Neural cell (in vitro differentiated cells): ENCODE data around the gene PITPNB. TPM values are rescaled to one million over a fixed set of nuclear protein-coding genes. Genes with fewer than 3 reads are reported as not detected.

ENCODE experiments used
- H2AFZ ChIP-seq: fragments of 200-600, 300-800 bp; sonication (generic), shearing (Covaris generic); 2 replicates; pipeline ENCODE4 v1.6.0; 2014; ENCODE audit warnings: low read depth, mild to moderate bottlenecking, antibody characterized with exemption, low read length, moderate library complexity
- H3F3A ChIP-seq: fragments of 200-600 bp; shearing (Covaris generic); 2 replicates; pipeline ENCODE4 v1.6.1; 2016; ENCODE audit warnings: mild to moderate bottlenecking, moderate library complexity, mixed read lengths, antibody characterized with exemption, low read length; ENCODE audit not compliant: insufficient read depth, poor library complexity, severe bottlenecking
- H3K27ac ChIP-seq: fragments of 200-600, 300-800 bp; sonication (generic), shearing (Covaris generic); 2 replicates; pipeline ENCODE4 v1.5.1; 2014; ENCODE audit warnings: mild to moderate bottlenecking, low read length, moderate library complexity
- H3K27me3 ChIP-seq: fragments of 300-800, 200-600 bp; sonication (generic), shearing (Covaris generic); 2 replicates; pipeline ENCODE4 v1.6.0; 2014; ENCODE audit warnings: mild to moderate bottlenecking, low read depth, low read length, moderate library complexity; ENCODE audit not compliant: insufficient read depth
- H3K36me3 ChIP-seq: fragments of 300-800, 200-600 bp; sonication (generic), shearing (Covaris generic); 2 replicates; pipeline ENCODE4 v1.5.1; 2014; ENCODE audit warnings: mild to moderate bottlenecking, antibody characterized with exemption, low read length, moderate library complexity; ENCODE audit not compliant: insufficient read depth
- H3K4me2 ChIP-seq: fragments of 300-800, 200-600 bp; sonication (generic), shearing (Covaris generic); 2 replicates; pipeline ENCODE4 v1.6.0; 2014; ENCODE audit warnings: mild to moderate bottlenecking, low read length
- H3K4me3 ChIP-seq: fragments of 300-800, 200-600 bp; sonication (generic), shearing (Covaris generic); 2 replicates; pipeline ENCODE4 v1.5.1; 2014; ENCODE audit warnings: mild to moderate bottlenecking, low read length, moderate library complexity
- H3K79me2 ChIP-seq: fragments of 200-600 bp; shearing (Covaris generic); replicated peaks from 2 replicates; pipeline ENCODE4 v1.6.0; 2014; ENCODE audit warnings: mild to moderate bottlenecking, low read length, moderate library complexity; ENCODE audit not compliant: insufficient read depth
- H3K9ac ChIP-seq: fragments of 300-800, 200-600 bp; sonication (generic), shearing (Covaris generic); 2 replicates; pipeline ENCODE4 v1.6.1; 2016; ENCODE audit warnings: mild to moderate bottlenecking, low read length, mixed read lengths
- H3K9me2 ChIP-seq: fragments of 200-600 bp; shearing (Covaris generic); 2 replicates; pipeline ENCODE4 v1.6.1; 2016; ENCODE audit warnings: mild to moderate bottlenecking, low read length, mixed read lengths; ENCODE audit not compliant: insufficient read depth
- H3K9me3 ChIP-seq: fragments of 200-600, 300-800 bp; sonication (generic), shearing (Covaris generic); 2 replicates; pipeline ENCODE4 v1.6.1; 2016; ENCODE audit warnings: mild to moderate bottlenecking, mixed run types, low read length, moderate library complexity, mixed read lengths
- H4K20me1 ChIP-seq: fragments of 200-600 bp; shearing (Covaris generic); 2 replicates; pipeline ENCODE4 v1.6.1; 2016; ENCODE audit warnings: mild to moderate bottlenecking, mixed run types; ENCODE audit not compliant: insufficient read depth
- EP300 ChIP-seq: fragments of 450-650 bp; conservative IDR thresholded peaks from 2 replicates; pipeline ENCODE4 v1.6.1; 2014; ENCODE audit warnings: antibody characterized with exemption, mild to moderate bottlenecking, moderate library complexity; ENCODE audit not compliant: poor library complexity, severe bottlenecking
- EZH2 ChIP-seq: fragments of 200-600, 300-800 bp; shearing (Covaris generic), sonication (generic); IDR thresholded peaks from 2 replicates; pipeline ENCODE4 v1.6.1; 2014; ENCODE audit warnings: antibody characterized with exemption, low read length, borderline replicate concordance, mild to moderate bottlenecking; ENCODE audit not compliant: insufficient read depth, poor library complexity, severe bottlenecking
- MXI1 ChIP-seq: fragments of 450-650 bp; conservative IDR thresholded peaks from 2 replicates; pipeline ENCODE4 v1.6.1; 2014; ENCODE audit warnings: antibody characterized with exemption, mild to moderate bottlenecking; ENCODE audit not compliant: poor library complexity, severe bottlenecking
- POLR2AphosphoS5 ChIP-seq: IDR thresholded peaks from 2 replicates; pipeline ENCODE4 v1.6.1; 2012
- RAD21 ChIP-seq: fragments of 450-650 bp; conservative IDR thresholded peaks from 2 replicates; pipeline ENCODE4 v1.6.1; 2014; ENCODE audit warnings: antibody characterized with exemption, mild to moderate bottlenecking, moderate library complexity
- SMC3 ChIP-seq: fragments of 450-650 bp; conservative IDR thresholded peaks from 2 replicates; pipeline ENCODE4 v1.6.1; 2014; ENCODE audit warnings: antibody characterized with exemption, mild to moderate bottlenecking, moderate library complexity; ENCODE audit not compliant: poor library complexity
- TAF1 ChIP-seq: IDR thresholded peaks from 2 replicates; pipeline ENCODE4 v1.6.1; 2012; ENCODE audit warnings: low read depth
- polyA plus RNA-seq: library from polyadenylated mRNA; depleted of rRNA; stranded (reverse); fragments of >200 nt; gene quantifications from 2 replicates; pipeline ENCODE4 v1.2.3, GENCODE V29; 2014
- TF ChIP-seq, protein P1 (sequence below): fragments of 450-650 bp; IDR thresholded peaks from 2 replicates; pipeline ENCODE4 v1.5.1; 2014; ENCODE audit warnings: antibody characterized with exemption, mild to moderate bottlenecking, moderate library complexity; ENCODE audit not compliant: poor library complexity, severe bottlenecking
- TF ChIP-seq, protein P2 (sequence below): IDR thresholded peaks from 2 replicates; pipeline ENCODE4 v1.6.1; 2012; ENCODE audit warnings: borderline replicate concordance

Gene PITPNB
- polyA plus RNA-seq, 1 donor from 2014 or later, result 44.8 TPM

DNA sequence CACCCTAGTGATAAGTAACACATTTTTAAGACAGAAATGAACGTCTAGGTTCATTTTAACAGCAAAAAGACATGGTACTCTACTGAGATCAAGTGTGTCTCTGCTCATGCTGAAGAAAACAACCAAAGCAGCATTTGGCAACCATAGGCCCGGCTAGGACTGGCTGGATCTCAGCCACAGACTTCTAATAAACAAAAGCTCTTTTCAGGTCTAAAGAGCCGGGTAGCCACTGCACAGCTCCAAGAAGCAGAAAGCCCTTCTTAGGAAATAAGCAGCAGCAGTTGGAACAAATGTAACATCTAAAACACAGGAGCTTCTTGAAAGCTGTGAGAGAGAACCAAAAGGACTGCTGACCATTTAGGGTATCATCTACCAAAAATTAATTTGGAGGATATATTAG, 37.6 kb downstream of the PITPNB start:
- H3K27me3 ChIP-seq, result no peaks in the 10 kb centered on the region
- H3K9me3 ChIP-seq, result no peaks in the 10 kb centered on the region
- H3K4me3 ChIP-seq, result no peak overlapping the region
- no peaks in the 10 kb centered on the region for H4K20me1 ChIP-seq
- no peaks in the 10 kb centered on the region for H3K79me2 ChIP-seq
- no peak overlapping the region for H3K27ac ChIP-seq
- no peak overlapping the region for H3K9ac ChIP-seq
- H3K36me3 ChIP-seq, result no peaks in the 10 kb centered on the region
- no peaks in the 10 kb centered on the region for H3F3A ChIP-seq
- no peak overlapping the region for H3K4me2 ChIP-seq
- TF ChIP-seq SMC3 (no peak), MXI1 (no peak), TAF1 (no peak), EP300 (no peak), RAD21 (no peak), POLR2AphosphoS5 (no peak), EZH2 (no peak)
- TF ChIP-seq, protein P1, sequence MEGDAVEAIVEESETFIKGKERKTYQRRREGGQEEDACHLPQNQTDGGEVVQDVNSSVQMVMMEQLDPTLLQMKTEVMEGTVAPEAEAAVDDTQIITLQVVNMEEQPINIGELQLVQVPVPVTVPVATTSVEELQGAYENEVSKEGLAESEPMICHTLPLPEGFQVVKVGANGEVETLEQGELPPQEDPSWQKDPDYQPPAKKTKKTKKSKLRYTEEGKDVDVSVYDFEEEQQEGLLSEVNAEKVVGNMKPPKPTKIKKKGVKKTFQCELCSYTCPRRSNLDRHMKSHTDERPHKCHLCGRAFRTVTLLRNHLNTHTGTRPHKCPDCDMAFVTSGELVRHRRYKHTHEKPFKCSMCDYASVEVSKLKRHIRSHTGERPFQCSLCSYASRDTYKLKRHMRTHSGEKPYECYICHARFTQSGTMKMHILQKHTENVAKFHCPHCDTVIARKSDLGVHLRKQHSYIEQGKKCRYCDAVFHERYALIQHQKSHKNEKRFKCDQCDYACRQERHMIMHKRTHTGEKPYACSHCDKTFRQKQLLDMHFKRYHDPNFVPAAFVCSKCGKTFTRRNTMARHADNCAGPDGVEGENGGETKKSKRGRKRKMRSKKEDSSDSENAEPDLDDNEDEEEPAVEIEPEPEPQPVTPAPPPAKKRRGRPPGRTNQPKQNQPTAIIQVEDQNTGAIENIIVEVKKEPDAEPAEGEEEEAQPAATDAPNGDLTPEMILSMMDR, result no peak
- TF ChIP-seq, protein P2, sequence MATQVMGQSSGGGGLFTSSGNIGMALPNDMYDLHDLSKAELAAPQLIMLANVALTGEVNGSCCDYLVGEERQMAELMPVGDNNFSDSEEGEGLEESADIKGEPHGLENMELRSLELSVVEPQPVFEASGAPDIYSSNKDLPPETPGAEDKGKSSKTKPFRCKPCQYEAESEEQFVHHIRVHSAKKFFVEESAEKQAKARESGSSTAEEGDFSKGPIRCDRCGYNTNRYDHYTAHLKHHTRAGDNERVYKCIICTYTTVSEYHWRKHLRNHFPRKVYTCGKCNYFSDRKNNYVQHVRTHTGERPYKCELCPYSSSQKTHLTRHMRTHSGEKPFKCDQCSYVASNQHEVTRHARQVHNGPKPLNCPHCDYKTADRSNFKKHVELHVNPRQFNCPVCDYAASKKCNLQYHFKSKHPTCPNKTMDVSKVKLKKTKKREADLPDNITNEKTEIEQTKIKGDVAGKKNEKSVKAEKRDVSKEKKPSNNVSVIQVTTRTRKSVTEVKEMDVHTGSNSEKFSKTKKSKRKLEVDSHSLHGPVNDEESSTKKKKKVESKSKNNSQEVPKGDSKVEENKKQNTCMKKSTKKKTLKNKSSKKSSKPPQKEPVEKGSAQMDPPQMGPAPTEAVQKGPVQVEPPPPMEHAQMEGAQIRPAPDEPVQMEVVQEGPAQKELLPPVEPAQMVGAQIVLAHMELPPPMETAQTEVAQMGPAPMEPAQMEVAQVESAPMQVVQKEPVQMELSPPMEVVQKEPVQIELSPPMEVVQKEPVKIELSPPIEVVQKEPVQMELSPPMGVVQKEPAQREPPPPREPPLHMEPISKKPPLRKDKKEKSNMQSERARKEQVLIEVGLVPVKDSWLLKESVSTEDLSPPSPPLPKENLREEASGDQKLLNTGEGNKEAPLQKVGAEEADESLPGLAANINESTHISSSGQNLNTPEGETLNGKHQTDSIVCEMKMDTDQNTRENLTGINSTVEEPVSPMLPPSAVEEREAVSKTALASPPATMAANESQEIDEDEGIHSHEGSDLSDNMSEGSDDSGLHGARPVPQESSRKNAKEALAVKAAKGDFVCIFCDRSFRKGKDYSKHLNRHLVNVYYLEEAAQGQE, result no peak
- H3K9me2 ChIP-seq, result no peaks in the 10 kb centered on the region
- H2AFZ ChIP-seq, result no peak overlapping the region

DNA sequence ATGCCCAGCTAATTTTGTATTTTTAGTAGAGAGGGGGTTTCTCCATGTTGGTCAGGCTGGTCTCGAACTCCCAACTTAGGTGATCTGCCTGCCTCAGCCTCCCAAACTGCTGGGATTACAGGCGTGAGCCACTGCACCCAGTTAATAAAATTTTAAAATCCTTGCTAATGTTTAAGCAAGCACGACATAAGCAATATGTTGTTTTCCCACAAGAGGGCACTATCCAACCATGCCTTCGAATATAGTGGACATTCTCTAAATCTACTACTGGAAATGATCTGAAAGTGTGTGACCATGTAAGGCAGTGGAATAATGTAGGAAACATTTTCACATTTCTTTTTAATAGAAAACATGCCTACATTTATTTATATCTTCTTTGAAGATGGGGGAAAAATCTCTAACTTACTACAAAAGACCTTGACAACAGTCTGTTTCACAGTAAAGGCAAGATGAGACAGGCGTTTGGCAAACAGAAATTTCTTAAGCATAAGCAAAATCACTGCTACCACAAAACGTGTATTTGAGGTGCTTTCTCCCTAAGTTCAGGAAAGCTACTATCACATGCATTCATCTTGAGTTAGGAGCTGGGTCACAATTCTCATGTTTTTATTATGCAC, 38.2 kb downstream of the PITPNB start:
- H3K79me2 ChIP-seq, result no peaks in the 10 kb centered on the region
- no peak overlapping the region for H2AFZ ChIP-seq
- H3K4me2 ChIP-seq, result no peak overlapping the region
- H3K27ac ChIP-seq, result peak overlapping the region; percentile 21
- H3K9me3 ChIP-seq, result no peaks in the 10 kb centered on the region
- H3K27me3 ChIP-seq, result no peaks in the 10 kb centered on the region
- no peaks in the 10 kb centered on the region for H3K9me2 ChIP-seq
- H3K9ac ChIP-seq, result no peak overlapping the region
- H3K36me3 ChIP-seq, result no peaks in the 10 kb centered on the region
- no peaks in the 10 kb centered on the region for H3F3A ChIP-seq
- no peaks in the 10 kb centered on the region for H4K20me1 ChIP-seq
- TF ChIP-seq, protein P1, result peak; percentile 83
- TF ChIP-seq SMC3 (peak; percentile 86), MXI1 (no peak), RAD21 (peak; percentile 84)
- H3K4me3 ChIP-seq, result no peak overlapping the region
